Measurements from ENCODE around the gene RPRD2.

GRCh38 chr1:150511551-150511950, 147.6 kb downstream of the RPRD2 start:
- TF ChIP-seq CTCF (optimal IDR thresholded peaks at IDR 0.05 in 1 of 3, IDR thresholded peaks at IDR 0.05 in 1 of 3, conservative IDR thresholded peaks at IDR 0.05 in 1 of 3; ENCODE audit: extremely low read depth in 1 of 3, insufficient read depth in 2 of 3, low read length in 3 of 3) (no peak), EZH2 (IDR thresholded peaks at IDR 0.05; ENCODE audit: low read length) (no peak)

Measured in keratinocyte (primary cell).